Trophoblast cell (in vitro differentiated cells and primary cell): ENCODE measurements around the gene BICC1. TPM values are rescaled to one million over a fixed set of nuclear protein-coding genes. Genes with fewer than 3 reads are reported as not detected.
A peak's percentile ranks its signal among the peaks of the same experiment; 100 is the strongest.

Experiments
- DNase-seq, 2 donors: peaks; one replicate each; pipeline ENCODE4 v3.0.0-alpha.2; 2016
- H2AFZ ChIP-seq: 2 replicates; pipeline ENCODE4 v1.6.1; 2013; ENCODE audit warnings: low read length, moderate library complexity, mild to moderate bottlenecking; ENCODE audit not compliant: insufficient read depth, poor library complexity
- H2AK5ac ChIP-seq: 2 replicates; pipeline ENCODE4 v1.6.1; 2013; ENCODE audit warnings: mild to moderate bottlenecking, low read length
- H2BK120ac ChIP-seq: 2 replicates; pipeline ENCODE4 v1.6.1; 2013; ENCODE audit warnings: low read length, mild to moderate bottlenecking, moderate library complexity; ENCODE audit not compliant: insufficient read depth, poor library complexity
- H2BK12ac ChIP-seq: 2 replicates; pipeline ENCODE4 v1.6.1; 2013; ENCODE audit warnings: mild to moderate bottlenecking, low read length, moderate library complexity
- H2BK5ac ChIP-seq: 2 replicates; pipeline ENCODE4 v1.6.1; 2013; ENCODE audit warnings: low read length, low read depth, moderate library complexity, mild to moderate bottlenecking; ENCODE audit not compliant: poor library complexity
- H3K14ac ChIP-seq: 2 replicates; pipeline ENCODE4 v1.6.1; 2013; ENCODE audit warnings: mild to moderate bottlenecking, low read length
- H3K18ac ChIP-seq: 2 replicates; pipeline ENCODE4 v1.6.1; 2013; ENCODE audit warnings: mild to moderate bottlenecking, low read length
- H3K23ac ChIP-seq: 2 replicates; pipeline ENCODE4 v1.6.1; 2013; ENCODE audit warnings: low read length
- H3K27ac ChIP-seq: 2 replicates; pipeline ENCODE4 v1.5.1; 2013; ENCODE audit warnings: low read depth, mild to moderate bottlenecking, inconsistent platforms, low read length, moderate library complexity
- H3K27me3 ChIP-seq: 2 replicates; pipeline ENCODE4 v1.6.1; 2013; ENCODE audit warnings: inconsistent platforms, mild to moderate bottlenecking, low read length, moderate library complexity; ENCODE audit not compliant: insufficient read depth
- H3K36me3 ChIP-seq, 2 experiments: 1 replicate in 1 of 2; 2 replicates in 1 of 2; pipeline ENCODE4 v1.6.1; 2013; ENCODE audit warnings: low read length in 2 of 2, mild to moderate bottlenecking in 2 of 2, moderate library complexity in 1 of 2; ENCODE audit not compliant: insufficient read depth in 2 of 2, control insufficient read depth in 1 of 2
- H3K4ac ChIP-seq: 2 replicates; pipeline ENCODE4 v1.6.1; 2013; ENCODE audit warnings: low read depth, mild to moderate bottlenecking, low read length, moderate library complexity
- H3K4me1 ChIP-seq, 2 experiments: 1 replicate in 1 of 2; 2 replicates in 1 of 2; pipeline ENCODE4 v1.6.1; 2013; ENCODE audit warnings: low read length in 2 of 2, mild to moderate bottlenecking in 2 of 2, moderate library complexity in 1 of 2; ENCODE audit not compliant: insufficient read depth in 2 of 2, control insufficient read depth in 1 of 2
- H3K4me2 ChIP-seq: 2 replicates; pipeline ENCODE4 v1.6.1; 2013; ENCODE audit warnings: inconsistent platforms, mild to moderate bottlenecking, low read length, moderate library complexity
- H3K4me3 ChIP-seq: 2 replicates; pipeline ENCODE4 v1.5.1; 2013; ENCODE audit warnings: mild to moderate bottlenecking, low read depth, low read length, inconsistent platforms
- H3K79me1 ChIP-seq: one replicate; pipeline ENCODE4 v1.6.1; 2013; ENCODE audit warnings: low read length
- H3K79me2 ChIP-seq: 2 replicates; pipeline ENCODE4 v1.6.1; 2013; ENCODE audit warnings: low read length, mild to moderate bottlenecking; ENCODE audit not compliant: control insufficient read depth, insufficient read depth, poor library complexity
- H3K9ac ChIP-seq: 2 replicates; pipeline ENCODE4 v1.6.1; 2013; ENCODE audit warnings: mild to moderate bottlenecking, low read length
- H3K9me3 ChIP-seq: 2 replicates; pipeline ENCODE4 v1.6.1; 2013; ENCODE audit warnings: low read depth, mild to moderate bottlenecking, control low read depth, inconsistent platforms, low read length; ENCODE audit not compliant: insufficient read depth
- H4K12ac ChIP-seq: 2 replicates; pipeline ENCODE4 v1.6.1; 2013; ENCODE audit warnings: low read depth, mild to moderate bottlenecking, low read length, moderate library complexity
- H4K8ac ChIP-seq: 2 replicates; pipeline ENCODE4 v1.6.1; 2013; ENCODE audit warnings: low read depth, mild to moderate bottlenecking, low read length, moderate library complexity
- H4K91ac ChIP-seq: one replicate; pipeline ENCODE4 v1.6.1; 2013; ENCODE audit warnings: low read depth, mild to moderate bottlenecking, low read length, moderate library complexity
- WGBS: extraction: QIAGEN DNeasy Blood & Tissue Kit; methylation state at CpG from one replicate; pipeline ENCODE4 v1.1.7; 2013; ENCODE audit warnings: missing lambda C conversion rate; ENCODE audit not compliant: insufficient read length, insufficient coverage; ENCODE audit errors: extremely low coverage; 5-methylcytosine and 5-hydroxymethylcytosine counted together
- polyA plus RNA-seq: library from polyadenylated mRNA; stranded (reverse); fragments of 200-250 nt; gene quantifications from 2 replicates; pipeline ENCODE4 v1.2.3, GENCODE V29; 2013

The BICC1 gene
- polyA plus RNA-seq = 0.39 and 0.49 TPM in 2 replicates

- Histone ChIP-seq H3K14ac (no peak within 1 kb of the TSS), H3K79me2 (no peaks in the 10 kb centered on the region), H3K23ac (no peak within 1 kb of the TSS), H2BK120ac (no peak within 1 kb of the TSS), H3K4me3 (peak within 1 kb of the TSS; percentile 76), H3K79me1 (no peaks in the 10 kb centered on the region), H4K91ac (no peak within 1 kb of the TSS), H3K4me1 (peaks cover 0 to 3% of the 10 kb centered on the region in 2 experiments), H3K27ac (no peak within 1 kb of the TSS), H3K9me3 (no peaks in the 10 kb centered on the region), H2AK5ac (no peak within 1 kb of the TSS), H3K9ac (no peak within 1 kb of the TSS), H3K18ac (no peak within 1 kb of the TSS), H4K12ac (no peak within 1 kb of the TSS), H4K8ac (no peak within 1 kb of the TSS), H3K4ac (no peak within 1 kb of the TSS), H2AFZ (no peak within 1 kb of the TSS), H2BK12ac (no peak within 1 kb of the TSS), H2BK5ac (no peak within 1 kb of the TSS), H3K27me3 (peaks cover 2% of the 10 kb centered on the region), H3K4me2 (peak within 1 kb of the TSS; percentile 95), H3K36me3 (no peaks in the 10 kb centered on the region)
- DNase-seq = peak in 1 of 2 donors; percentile 26
- WGBS = no CpG with 5 or more reads among the region's 82 CpGs
Measured at GRCh38 chr10:58512491-58513187, at the start of gene BICC1. BICC1 (plus strand) TSS chr10:58512872; CDS start chr10:58513144, 272 bp downstream.

- no peak overlapping the region for H2BK12ac ChIP-seq
- H3K9ac ChIP-seq = no peak overlapping the region
- H3K4me2 ChIP-seq = no peak overlapping the region
- no peak overlapping the region for H3K18ac ChIP-seq
- H4K12ac ChIP-seq = no peak overlapping the region
- H3K9me3 ChIP-seq = no peaks in the 10 kb centered on the region
- no CpG with 5 or more reads among the region's 2 CpGs for WGBS
- no peak overlapping the region for H2AK5ac ChIP-seq
- no peak overlapping the region for H3K4ac ChIP-seq
- no peaks in the 10 kb centered on the region for H3K79me1 ChIP-seq
- no peaks in the 10 kb centered on the region for H3K79me2 ChIP-seq
- H4K91ac ChIP-seq = no peak overlapping the region
- H3K27ac ChIP-seq = no peak overlapping the region
- H2BK5ac ChIP-seq = no peak overlapping the region
- H3K14ac ChIP-seq = no peak overlapping the region
- H3K36me3 ChIP-seq = no peaks in the 10 kb centered on the region
- no peak overlapping the region for H3K4me3 ChIP-seq
- H3K27me3 ChIP-seq = no peaks in the 10 kb centered on the region
- H3K23ac ChIP-seq = no peak overlapping the region
- no peaks in the 10 kb centered on the region for H3K4me1 ChIP-seq
- no peak for DNase-seq
- no peak overlapping the region for H4K8ac ChIP-seq
- no peak overlapping the region for H2BK120ac ChIP-seq
- no peak overlapping the region for H2AFZ ChIP-seq
Measured at GRCh38 chr10:58464956-58465355, 47.7 kb upstream of the BICC1 start.

- Histone ChIP-seq H2BK120ac (no peak overlapping the region), H4K91ac (no peak overlapping the region), H2BK12ac (no peak overlapping the region), H2BK5ac (no peak overlapping the region), H3K18ac (no peak overlapping the region), H3K14ac (no peak overlapping the region), H2AFZ (no peak overlapping the region), H3K79me2 (no peaks in the 10 kb centered on the region), H3K79me1 (no peaks in the 10 kb centered on the region), H3K4me1 (no peaks in the 10 kb centered on the region), H3K23ac (no peak overlapping the region), H3K27me3 (no peaks in the 10 kb centered on the region), H3K36me3 (no peaks in the 10 kb centered on the region), H4K8ac (no peak overlapping the region), H3K4me2 (no peak overlapping the region), H3K9ac (no peak overlapping the region), H3K9me3 (no peaks in the 10 kb centered on the region), H3K4me3 (no peak overlapping the region), H4K12ac (no peak overlapping the region), H3K4ac (no peak overlapping the region), H3K27ac (no peak overlapping the region), H2AK5ac (no peak overlapping the region)
- WGBS = no CpG with 5 or more reads among the region's 4 CpGs
- DNase-seq = no peak
Measured at GRCh38 chr10:58465629-58466028, 47.0 kb upstream of the BICC1 start.

- Histone ChIP-seq H3K18ac (no peak overlapping the region), H4K91ac (no peak overlapping the region), H3K27me3 (no peaks in the 10 kb centered on the region), H2AFZ (no peak overlapping the region), H3K4me1 (no peaks in the 10 kb centered on the region), H3K23ac (no peak overlapping the region), H3K4me2 (no peak overlapping the region), H2AK5ac (no peak overlapping the region), H3K27ac (no peak overlapping the region), H3K4me3 (no peak overlapping the region), H3K14ac (no peak overlapping the region), H3K79me1 (no peaks in the 10 kb centered on the region), H3K9me3 (no peaks in the 10 kb centered on the region), H2BK120ac (no peak overlapping the region), H3K9ac (no peak overlapping the region), H4K8ac (no peak overlapping the region), H3K79me2 (no peaks in the 10 kb centered on the region), H2BK12ac (no peak overlapping the region), H3K36me3 (no peaks in the 10 kb centered on the region), H3K4ac (no peak overlapping the region), H2BK5ac (no peak overlapping the region), H4K12ac (no peak overlapping the region)
- DNase-seq = no peak
- WGBS = no CpG with 5 or more reads among the region's 2 CpGs
Measured at GRCh38 chr10:58467931-58468635, 44.6 kb upstream of the BICC1 start.
